SK-N-SH (cell line): ENCODE results near the gene KRTAP4-12. TPM values are rescaled to one million over a fixed set of nuclear protein-coding genes. Genes with fewer than 3 reads are reported as not detected.
"Not testable (repeated sequence)": the region's sequence is repeated elsewhere in the genome, so short reads cannot be mapped to it uniquely, and the experiment has no call there.

ENCODE experiments used
- CTCF ChIA-PET: fragments of 300-600, 350-600 bp; formaldehyde crosslinking; extraction: SDS; loops from one replicate; lab custom pipeline; 2021; lab: Yijun Ruan, JAX
- POLR2A ChIA-PET: fragments of 350-600 bp; sonication (Branson Sonifier 250); formaldehyde crosslinking; extraction: SDS; loops from one replicate; lab custom pipeline; 2020; ENCODE audit warnings: antibody characterized with exemption, inconsistent platforms; lab: Yijun Ruan, JAX
- DNase-seq: peaks from one replicate; pipeline ENCODE4 v3.0.0; 2012
- H2AFZ ChIP-seq: fragments of 200-600 bp; sonication (generic); 2 replicates; pipeline ENCODE4 v1.8.1; 2016; ENCODE audit warnings: antibody characterized with exemption, mild to moderate bottlenecking, low read depth
- H3F3A ChIP-seq: fragments of 200-600 bp; sonication (generic); replicated peaks from 2 replicates; pipeline ENCODE3; 2016; ENCODE audit warnings: antibody characterized with exemption, mild to moderate bottlenecking; ENCODE audit not compliant: insufficient read depth
- H3K27ac ChIP-seq, 2 experiments: fragments of 200-500 bp in 1 of 2; fragments of 200-600 bp in 1 of 2; sonication (Bioruptor generic) in 1 of 2; sonication (generic), shearing (Covaris generic) in 1 of 2; 2 replicates each; pipeline versions ENCODE4 v1.5.1 to v1.6.1; 2014 to 2016; ENCODE audit warnings: low read depth in 2 of 2, inconsistent platforms in 1 of 2, low read length in 1 of 2, mild to moderate bottlenecking in 1 of 2, mixed read lengths in 1 of 2
- H3K27me3 ChIP-seq: fragments of 200-600 bp; sonication (generic), shearing (Covaris generic); 2 replicates; pipeline ENCODE4 v1.6.1; 2016; ENCODE audit warnings: mixed run types; ENCODE audit not compliant: insufficient read depth
- H3K36me3 ChIP-seq, 2 experiments: fragments of 200-500 bp in 1 of 2; fragments of 200-600 bp in 1 of 2; sonication (Bioruptor generic) in 1 of 2; sonication (generic) in 1 of 2; replicated peaks in 1 of 2; 2 replicates each; pipeline versions ENCODE3 to v1.5.1; 2014 to 2016; ENCODE audit warnings: low read length in 1 of 2, mild to moderate bottlenecking in 1 of 2; ENCODE audit not compliant: insufficient read depth in 2 of 2, control insufficient read depth in 1 of 2
- H3K4me1 ChIP-seq, 2 experiments: fragments of 200-500 bp in 1 of 2; fragments of 200-600 bp in 1 of 2; sonication (Bioruptor generic) in 1 of 2; sonication (generic), shearing (Covaris generic) in 1 of 2; 2 replicates each; pipeline versions ENCODE4 v1.5.1 to v1.6.1; 2014 to 2016; ENCODE audit warnings: low read depth in 1 of 2, low read length in 1 of 2, mixed run types in 1 of 2; ENCODE audit not compliant: insufficient read depth in 2 of 2, control insufficient read depth in 1 of 2
- H3K4me2 ChIP-seq: fragments of 200-600 bp; sonication (generic), shearing (Covaris generic); 2 replicates; pipeline ENCODE4 v1.6.1; 2017; ENCODE audit warnings: mixed run types
- H3K4me3 ChIP-seq, 2 experiments: fragments of 200-500 bp in 1 of 2; fragments of 200-600 bp in 1 of 2; sonication (Bioruptor generic) in 1 of 2; sonication (generic), shearing (Covaris generic) in 1 of 2; 2 replicates each; pipeline versions ENCODE4 v1.5.1 to v1.8.1; 2014 to 2016; ENCODE audit warnings: low read depth in 2 of 2, inconsistent platforms in 1 of 2, low read length in 1 of 2, mild to moderate bottlenecking in 1 of 2, mixed read lengths in 1 of 2, moderate library complexity in 1 of 2
- H3K79me2 ChIP-seq: fragments of 200-600 bp; sonication (generic); 2 replicates; pipeline ENCODE4 v1.8.1; 2017; ENCODE audit warnings: mild to moderate bottlenecking; ENCODE audit not compliant: insufficient read depth
- H3K9ac ChIP-seq: fragments of 200-600 bp; sonication (generic); 2 replicates; pipeline ENCODE4 v1.6.1; 2017; ENCODE audit warnings: mixed run types
- H3K9me2 ChIP-seq: fragments of 200-600 bp; sonication (generic); 2 replicates; pipeline ENCODE4 v1.6.1; 2017; ENCODE audit warnings: mixed run types
- H3K9me3 ChIP-seq: fragments of 200-600 bp; sonication (generic); 2 replicates; pipeline ENCODE4 v1.6.1; 2017; ENCODE audit warnings: mixed run types, mild to moderate bottlenecking, moderate library complexity
- H4K20me1 ChIP-seq: fragments of 200-600 bp; sonication (generic); 2 replicates; pipeline ENCODE4 v1.6.1; 2017; ENCODE audit warnings: mild to moderate bottlenecking, mixed run types; ENCODE audit not compliant: insufficient read depth
- CHD2 ChIP-seq: fragments of 150-350 bp; IDR thresholded peaks from 2 replicates; pipeline ENCODE4 v1.6.1; 2018; ENCODE audit warnings: low read length; ENCODE audit not compliant: partially characterized antibody
- CTCF ChIP-seq: fragments of 200-600 bp; sonication (generic); IDR thresholded peaks from 2 replicates; pipeline ENCODE4 v1.6.1; 2017; ENCODE audit warnings: antibody characterized with exemption, mild to moderate bottlenecking, moderate library complexity
- FOXM1 ChIP-seq: IDR thresholded peaks from 2 replicates; pipeline ENCODE4 v1.4.0; 2012; ENCODE audit warnings: low read depth, mild to moderate bottlenecking
- GABPA ChIP-seq: IDR thresholded peaks from 2 replicates; pipeline ENCODE4 v1.4.0; 2012; ENCODE audit warnings: low read depth, mild to moderate bottlenecking
- GATA2 ChIP-seq: sonication (generic); formaldehyde crosslinking; IDR thresholded peaks from 2 replicates; pipeline ENCODE4 v1.5.0; 2020; ENCODE audit warnings: mild to moderate bottlenecking, missing genetic modification reagents
- MXI1 ChIP-seq: IDR thresholded peaks from 2 replicates; pipeline ENCODE4 v1.6.1; 2012; ENCODE audit warnings: mild to moderate bottlenecking, low read depth, low read length, improper control_type of control experiment
- NRF1 ChIP-seq: IDR thresholded peaks from 2 replicates; pipeline ENCODE4 v1.6.1; 2012; ENCODE audit warnings: low read depth, mild to moderate bottlenecking, low read length
- PBX3 ChIP-seq: IDR thresholded peaks from 2 replicates; pipeline ENCODE4; 2012
- RCOR1 ChIP-seq: fragments of 150-350 bp; IDR thresholded peaks from 2 replicates; pipeline ENCODE4 v1.6.1; 2017; ENCODE audit warnings: antibody characterized with exemption, low read length
- RFX5 ChIP-seq: IDR thresholded peaks from 2 replicates; pipeline ENCODE4 v1.6.1; 2012; ENCODE audit warnings: mild to moderate bottlenecking, improper control_type of control experiment, low read length
- RXRA ChIP-seq: IDR thresholded peaks from 2 replicates; pipeline ENCODE4 v1.4.0; 2012; ENCODE audit warnings: low read depth, mild to moderate bottlenecking, borderline replicate concordance
- SIN3A ChIP-seq: IDR thresholded peaks from 2 replicates; pipeline ENCODE4 v1.6.1; 2012; ENCODE audit warnings: low read depth, mild to moderate bottlenecking, low read length, moderate library complexity, borderline replicate concordance
- TAF1 ChIP-seq: IDR thresholded peaks from 2 replicates; pipeline ENCODE4 v1.6.1; 2012; ENCODE audit warnings: low read depth, mild to moderate bottlenecking, low read length, moderate library complexity, borderline replicate concordance
- TCF12 ChIP-seq: IDR thresholded peaks from 2 replicates; pipeline ENCODE4 v1.4.0; 2012
- TEAD4 ChIP-seq: IDR thresholded peaks from 2 replicates; pipeline ENCODE4 v1.4.0; 2012; ENCODE audit warnings: mild to moderate bottlenecking, borderline replicate concordance; ENCODE audit not compliant: insufficient read depth
- USF2 ChIP-seq: fragments of 150-350 bp; IDR thresholded peaks from 2 replicates; pipeline ENCODE4 v1.6.1; 2017; ENCODE audit warnings: antibody characterized with exemption, low read length, low read depth, borderline replicate concordance
- WGBS: methylation state at CpG from one replicate; pipeline ENCODE4 v1.1.6; 2017; ENCODE audit warnings: low lambda C conversion rate; 5-methylcytosine and 5-hydroxymethylcytosine counted together
- polyA plus RNA-seq, 3 experiments: library from polyadenylated mRNA; depleted of rRNA; stranded (reverse); fragments of >200 nt; gene quantifications; 2 replicates each; pipeline ENCODE4 v1.2.3, GENCODE V29; 2012
- TF ChIP-seq, protein P1 (sequence below): IDR thresholded peaks from 2 replicates; pipeline ENCODE4 v1.4.0; 2012; ENCODE audit warnings: low read depth, borderline replicate concordance
- TF ChIP-seq, protein P2 (sequence below): IDR thresholded peaks from 2 replicates; pipeline ENCODE4 v1.4.0; 2012; ENCODE audit warnings: low read depth, borderline replicate concordance

Gene KRTAP4-12
- polyA plus RNA-seq, 1 of the 3 experiments (the other 2 are of a cell fraction), result not detected

DNA sequence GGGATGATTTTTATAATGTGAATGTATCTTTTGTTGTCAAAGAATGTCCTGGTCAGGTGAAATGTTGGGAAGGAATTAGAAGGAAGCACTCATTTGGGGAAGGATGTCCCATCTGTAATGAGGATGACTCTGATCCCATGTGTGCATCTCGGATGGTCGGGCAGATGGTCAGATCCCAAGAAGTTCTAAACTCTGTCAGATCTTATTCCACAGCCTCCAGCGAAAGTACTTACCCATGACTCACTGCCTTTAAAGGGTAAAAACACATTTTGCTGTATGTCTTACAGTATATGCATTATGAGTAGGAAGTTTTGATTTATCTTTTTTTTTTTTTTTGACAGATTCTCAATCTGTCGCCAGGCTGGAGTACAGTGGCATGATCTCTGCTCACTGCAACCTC lies 5.3 kb downstream of the KRTAP4-12 start:
- Histone ChIP-seq H3K79me2 (no peaks in the 10 kb centered on the region), H3K9ac (no peak overlapping the region), H3K27ac (no peak overlapping the region), H3K27me3 (no peaks in the 10 kb centered on the region; the same call in 1 of the 2 replicates), H3F3A (no peaks in the 10 kb centered on the region), H3K36me3 (no peaks in the 10 kb centered on the region), H3K9me3 (no peaks in the 10 kb centered on the region), H3K9me2 (no peaks in the 10 kb centered on the region), H3K4me3 (no peak overlapping the region), H2AFZ (peak overlapping the region; percentile 59; the same call in 1 of the 2 replicates), H3K4me1 (peaks cover 0 to 9% of the 10 kb centered on the region in 2 experiments; a peak in 1 of 4 replicates), H3K4me2 (peak overlapping the region; percentile 27), H4K20me1 (no peaks in the 10 kb centered on the region)
- no peak for DNase-seq
- CTCF ChIA-PET, result no interaction called here
- 14% methylated on average over 4 of the region's 4 CpGs for WGBS
- TF ChIP-seq MXI1 (no peak), CHD2 (no peak), TCF12 (no peak), RFX5 (no peak), TAF1 (no peak), PBX3 (no peak), SIN3A (no peak), RCOR1 (no peak), TEAD4 (no peak), GABPA (no peak), CTCF (no peak), USF2 (no peak), NRF1 (no peak), GATA2 (CRISPR knock-in tag) (no peak), RXRA (no peak), FOXM1 (no peak)
- TF ChIP-seq, protein P1, sequence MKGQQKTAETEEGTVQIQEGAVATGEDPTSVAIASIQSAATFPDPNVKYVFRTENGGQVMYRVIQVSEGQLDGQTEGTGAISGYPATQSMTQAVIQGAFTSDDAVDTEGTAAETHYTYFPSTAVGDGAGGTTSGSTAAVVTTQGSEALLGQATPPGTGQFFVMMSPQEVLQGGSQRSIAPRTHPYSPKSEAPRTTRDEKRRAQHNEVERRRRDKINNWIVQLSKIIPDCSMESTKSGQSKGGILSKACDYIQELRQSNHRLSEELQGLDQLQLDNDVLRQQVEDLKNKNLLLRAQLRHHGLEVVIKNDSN, result no peak
- TF ChIP-seq, protein P2, sequence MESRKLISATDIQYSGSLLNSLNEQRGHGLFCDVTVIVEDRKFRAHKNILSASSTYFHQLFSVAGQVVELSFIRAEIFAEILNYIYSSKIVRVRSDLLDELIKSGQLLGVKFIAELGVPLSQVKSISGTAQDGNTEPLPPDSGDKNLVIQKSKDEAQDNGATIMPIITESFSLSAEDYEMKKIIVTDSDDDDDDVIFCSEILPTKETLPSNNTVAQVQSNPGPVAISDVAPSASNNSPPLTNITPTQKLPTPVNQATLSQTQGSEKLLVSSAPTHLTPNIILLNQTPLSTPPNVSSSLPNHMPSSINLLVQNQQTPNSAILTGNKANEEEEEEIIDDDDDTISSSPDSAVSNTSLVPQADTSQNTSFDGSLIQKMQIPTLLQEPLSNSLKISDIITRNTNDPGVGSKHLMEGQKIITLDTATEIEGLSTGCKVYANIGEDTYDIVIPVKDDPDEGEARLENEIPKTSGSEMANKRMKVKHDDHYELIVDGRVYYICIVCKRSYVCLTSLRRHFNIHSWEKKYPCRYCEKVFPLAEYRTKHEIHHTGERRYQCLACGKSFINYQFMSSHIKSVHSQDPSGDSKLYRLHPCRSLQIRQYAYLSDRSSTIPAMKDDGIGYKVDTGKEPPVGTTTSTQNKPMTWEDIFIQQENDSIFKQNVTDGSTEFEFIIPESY, result no peak
- POLR2A ChIA-PET, result no interaction called here

DNA sequence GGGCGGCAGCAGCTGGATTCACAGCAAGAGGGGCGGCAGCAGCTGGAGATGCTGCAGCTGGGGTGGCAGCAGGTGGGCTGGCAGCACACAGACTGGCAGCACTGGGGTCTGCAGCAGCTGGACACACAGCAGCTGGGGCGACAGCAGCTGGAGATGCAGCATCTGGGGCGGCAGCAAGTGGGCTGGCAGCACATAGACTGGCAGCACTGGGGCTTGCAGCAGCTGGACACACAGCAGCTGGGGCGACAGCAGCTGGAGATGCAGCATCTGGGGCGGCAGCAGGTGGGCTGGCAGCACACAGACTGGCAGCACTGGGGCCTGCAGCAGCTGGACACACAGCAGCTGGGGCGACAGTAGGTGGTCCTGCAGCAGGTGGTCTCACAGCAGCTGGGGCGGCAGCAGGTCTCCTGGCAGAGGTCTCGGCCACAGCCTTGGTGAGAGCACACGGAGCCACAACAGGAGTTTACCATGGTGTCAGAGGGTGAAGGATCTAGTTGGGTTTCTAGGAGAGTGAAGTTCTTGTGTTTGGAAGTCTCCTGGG lies 6.1 kb downstream of the KRTAP4-12 start, which contains the start of gene KRTAP4-11:
KRTAP4-11 (minus strand) TSS at position 528 of the 541 bp plus-strand sequence; CDS start at position 470, 58 bp downstream.
- H3K27me3 ChIP-seq, DNase-seq, H3K27ac ChIP-seq, H3K36me3 ChIP-seq, H3K9me2 ChIP-seq, H4K20me1 ChIP-seq, H3K9ac ChIP-seq, H3F3A ChIP-seq, CTCF ChIA-PET, POLR2A ChIA-PET, H3K4me1 ChIP-seq, H3K9me3 ChIP-seq, H3K4me3 ChIP-seq, H3K79me2 ChIP-seq: not testable (repeated sequence)
- 27% methylated on average over 7 of the region's 10 CpGs for whole genome bisulfite sequencing
- H2AFZ ChIP-seq, result peak within 1 kb of the TSS; percentile 59; the same call in 1 of the 2 replicates
- H3K4me2 ChIP-seq, result peak within 1 kb of the TSS; percentile 27
